Hepatocyte (in vitro differentiated cells): ENCODE measurements around the gene DAP3.

Experiments used
- EZH2 ChIP-seq: fragments of 200-600 bp; sonication (generic); IDR thresholded peaks from 2 replicates; pipeline ENCODE4 v1.6.1; 2016; ENCODE audit warnings: antibody characterized with exemption, mild to moderate bottlenecking, borderline replicate concordance
- EZH2phosphoT487 ChIP-seq: fragments of 200-600 bp; sonication (generic); IDR thresholded peaks from one replicate; pipeline ENCODE4 v1.6.1; 2018; ENCODE audit warnings: antibody characterized with exemption, mild to moderate bottlenecking, low read depth, moderate library complexity; ENCODE audit not compliant: unreplicated experiment, severe bottlenecking
- TF ChIP-seq, protein P1 (sequence below): fragments of 200-600 bp; sonication (generic); IDR thresholded peaks from 2 replicates; pipeline ENCODE4 v1.5.1; 2016; ENCODE audit warnings: antibody characterized with exemption, mild to moderate bottlenecking; ENCODE audit not compliant: poor library complexity

DNA sequence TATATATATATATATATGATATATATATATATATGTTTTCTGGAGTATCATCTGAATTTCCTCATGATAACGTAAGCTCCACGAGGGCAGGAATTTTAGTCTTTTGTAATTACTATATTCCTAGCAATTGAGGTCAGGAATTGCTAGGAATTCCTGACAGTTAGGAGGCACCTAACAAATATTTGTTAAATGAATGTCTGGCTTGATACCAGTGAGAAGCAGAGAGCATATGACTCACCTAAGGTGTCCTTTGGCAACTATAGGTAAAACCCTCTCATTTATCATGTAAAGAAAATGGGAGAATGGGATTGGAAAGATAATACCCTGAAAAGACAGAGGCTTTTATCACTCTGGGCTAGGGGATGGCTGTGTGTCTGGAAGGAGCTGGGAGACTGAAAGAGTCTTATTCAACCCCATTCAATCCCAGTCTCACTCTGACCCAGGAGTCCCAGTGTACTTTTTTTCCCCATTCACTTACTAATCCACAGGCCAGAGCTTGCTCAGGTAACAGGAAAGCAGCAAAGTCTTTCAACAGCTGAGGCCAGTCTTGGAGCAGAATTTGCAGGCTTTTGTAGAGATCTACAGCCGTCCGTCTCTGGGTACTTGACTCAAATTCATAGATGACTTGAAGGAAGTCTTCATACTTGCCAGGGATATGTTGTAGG lies 71.2 kb downstream of the DAP3 start:
- TF ChIP-seq, protein P1, sequence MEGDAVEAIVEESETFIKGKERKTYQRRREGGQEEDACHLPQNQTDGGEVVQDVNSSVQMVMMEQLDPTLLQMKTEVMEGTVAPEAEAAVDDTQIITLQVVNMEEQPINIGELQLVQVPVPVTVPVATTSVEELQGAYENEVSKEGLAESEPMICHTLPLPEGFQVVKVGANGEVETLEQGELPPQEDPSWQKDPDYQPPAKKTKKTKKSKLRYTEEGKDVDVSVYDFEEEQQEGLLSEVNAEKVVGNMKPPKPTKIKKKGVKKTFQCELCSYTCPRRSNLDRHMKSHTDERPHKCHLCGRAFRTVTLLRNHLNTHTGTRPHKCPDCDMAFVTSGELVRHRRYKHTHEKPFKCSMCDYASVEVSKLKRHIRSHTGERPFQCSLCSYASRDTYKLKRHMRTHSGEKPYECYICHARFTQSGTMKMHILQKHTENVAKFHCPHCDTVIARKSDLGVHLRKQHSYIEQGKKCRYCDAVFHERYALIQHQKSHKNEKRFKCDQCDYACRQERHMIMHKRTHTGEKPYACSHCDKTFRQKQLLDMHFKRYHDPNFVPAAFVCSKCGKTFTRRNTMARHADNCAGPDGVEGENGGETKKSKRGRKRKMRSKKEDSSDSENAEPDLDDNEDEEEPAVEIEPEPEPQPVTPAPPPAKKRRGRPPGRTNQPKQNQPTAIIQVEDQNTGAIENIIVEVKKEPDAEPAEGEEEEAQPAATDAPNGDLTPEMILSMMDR, result no peak
- TF ChIP-seq EZH2phosphoT487, result no peak
- TF ChIP-seq EZH2, result no peak
